NCI-H524 treated with DMSO at 0.1 percent for 48 hours (cell line): ENCODE results near the gene IL31RA.
A peak's percentile ranks its signal among the peaks of the same experiment; 100 is the strongest.

Source experiments
- DNase-seq: peaks from one replicate; lab custom pipeline; 2025; lab: John Stamatoyannopoulos, UW

IL31RA gene

DNA sequence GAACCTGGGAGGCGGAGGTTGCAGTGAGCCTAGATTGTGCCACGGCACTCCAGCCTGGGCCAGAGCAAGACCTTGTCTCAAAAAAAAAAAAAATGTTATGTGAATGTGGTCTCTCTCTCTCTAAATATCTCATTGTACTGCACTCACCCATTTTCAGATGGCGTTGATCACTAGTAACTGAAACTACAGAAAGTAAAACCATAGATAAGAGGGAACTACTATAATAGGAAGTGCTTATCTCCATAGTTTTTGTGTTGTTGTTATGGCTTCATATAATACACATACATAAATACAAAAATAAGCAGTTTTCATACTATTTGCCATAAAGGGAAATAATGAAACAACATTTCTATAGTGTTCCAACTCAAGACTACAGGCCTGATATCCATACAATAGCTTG, 9.1 kb downstream of the IL31RA start:
- no peak for DNase-seq

- no peak for DNase-seq
Observed at GRCh38 chr5:55860709-55861108, 9.6 kb downstream of the IL31RA start.

- no peak for DNase-seq
Observed at GRCh38 chr5:55864606-55865541, 13.7 kb downstream of the IL31RA start.

DNA sequence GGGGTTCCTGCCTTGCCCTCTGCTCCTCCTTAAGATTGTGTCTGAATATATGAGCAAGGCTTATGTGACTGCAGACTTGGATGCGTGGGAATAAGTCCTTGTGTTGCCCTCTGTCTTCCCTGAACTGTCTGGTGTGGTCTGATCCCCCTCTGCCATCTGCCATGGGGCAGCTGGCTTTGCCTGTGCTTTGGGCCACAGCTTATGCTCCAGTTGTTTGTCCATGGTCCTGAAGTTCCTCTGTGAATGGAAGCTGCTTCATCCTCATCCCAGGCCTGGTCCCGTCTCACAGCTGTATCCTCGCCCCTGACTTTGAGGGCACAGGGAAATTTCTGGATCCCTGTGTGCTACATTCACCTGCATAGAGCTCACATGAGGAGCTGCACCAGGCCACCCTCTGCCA, 14.7 kb downstream of the IL31RA start:
- peak; percentile 46 for DNase-seq

DNA sequence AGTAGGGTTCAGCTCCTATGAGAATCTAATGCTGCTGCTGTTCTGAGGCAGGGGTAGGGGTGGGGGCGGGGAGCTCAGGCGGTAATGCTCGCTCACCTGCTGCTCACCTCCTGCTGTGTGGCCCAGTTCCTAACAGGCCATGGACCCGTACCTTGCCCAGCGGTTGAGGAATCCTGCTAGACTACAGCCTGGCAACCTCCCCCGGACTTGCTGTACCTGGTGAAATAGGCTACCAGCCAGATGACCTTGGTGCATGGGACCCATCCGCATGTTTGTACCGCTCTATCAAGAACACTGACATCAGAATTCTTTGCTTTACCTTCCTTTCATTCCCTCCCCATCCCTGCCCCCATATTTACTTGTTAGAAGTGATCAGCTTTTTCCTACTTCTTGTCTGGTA, 15.3 kb downstream of the IL31RA start:
- DNase-seq = no peak

DNA sequence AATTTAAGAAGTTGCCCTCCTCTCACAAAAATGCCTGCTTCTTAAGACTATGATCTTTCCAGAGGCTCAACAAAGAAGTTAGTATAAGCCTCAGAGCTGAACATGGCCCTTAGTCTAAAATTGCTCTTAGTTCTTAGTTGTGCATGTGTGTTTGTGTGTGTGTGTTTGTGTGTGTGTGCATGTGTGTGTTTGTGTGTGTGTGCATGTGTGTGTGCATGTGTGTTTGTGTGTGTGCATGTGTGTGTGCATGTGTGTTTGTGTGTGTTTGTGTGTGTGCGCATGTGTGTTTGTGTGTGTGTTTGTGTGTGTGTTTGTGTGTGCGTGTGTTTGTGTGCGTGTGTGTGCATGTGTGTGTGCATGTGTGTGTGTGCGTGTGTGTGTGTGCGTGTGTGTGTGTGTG, 15.8 kb downstream of the IL31RA start:
- DNase-seq = no peak

- DNase-seq = no peak
Observed at GRCh38 chr5:55868846-55869245, 17.7 kb downstream of the IL31RA start.

DNA sequence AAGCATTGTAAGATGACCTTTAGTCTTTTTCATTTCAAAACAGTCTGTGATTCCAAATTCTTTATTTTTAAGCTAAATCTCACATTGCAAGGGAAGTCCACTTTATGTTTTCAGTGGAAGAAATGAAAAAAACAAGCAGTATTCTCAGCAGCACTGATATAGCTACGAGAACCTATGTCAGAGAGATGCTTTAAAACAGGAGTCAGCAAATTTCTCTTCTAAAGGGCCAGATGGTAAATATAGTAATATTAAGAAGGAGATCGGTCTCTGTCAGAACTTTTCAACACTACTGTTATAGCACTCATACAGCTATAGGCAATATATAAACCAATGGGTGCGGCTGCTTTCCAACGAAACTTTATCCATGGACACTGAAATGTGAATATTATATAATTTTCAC, 18.7 kb downstream of the IL31RA start:
- DNase-seq = no peak

DNA sequence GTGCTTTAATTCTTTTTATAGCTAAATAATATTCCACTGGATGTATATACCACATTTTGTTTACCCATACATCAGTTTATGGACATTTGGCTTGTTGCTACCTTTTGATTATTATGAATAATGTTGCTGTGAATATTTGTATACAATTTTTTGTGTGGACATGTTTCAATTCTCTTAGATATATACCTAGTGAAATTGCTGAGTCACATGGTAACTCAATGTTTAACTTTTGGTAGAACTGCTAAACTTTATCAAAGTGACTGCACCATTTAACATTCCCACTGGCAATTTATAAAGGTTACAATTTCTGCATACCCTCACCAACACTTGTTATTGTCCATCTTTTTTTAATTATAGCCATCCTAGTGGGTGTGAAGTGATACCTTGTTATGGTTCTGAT, 22.1 kb downstream of the IL31RA start:
- DNase-seq = no peak

DNA sequence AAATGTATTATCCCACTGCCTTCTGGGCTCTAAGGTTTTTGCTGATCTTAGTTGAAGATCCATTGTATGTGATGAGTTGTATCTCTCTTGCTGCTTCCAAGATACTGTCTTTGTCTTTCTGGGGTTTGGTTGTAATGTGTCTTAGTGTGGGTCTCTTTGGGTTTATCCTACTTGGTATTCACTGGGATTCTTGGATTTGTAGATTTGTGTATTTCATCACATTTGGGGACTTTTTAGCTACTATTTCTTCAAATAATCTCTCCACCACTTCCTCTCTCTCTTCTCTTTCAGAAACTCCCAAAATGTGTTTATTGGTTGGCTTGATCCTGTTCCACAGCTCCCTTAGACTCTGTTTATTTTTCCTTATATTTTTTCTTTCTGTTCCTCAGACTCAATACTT, 26.5 kb downstream of the IL31RA start:
- DNase-seq = no peak

GRCh38 chr5:55880453-55880852, 29.3 kb downstream of the IL31RA start:
- no peak for DNase-seq

- no peak for DNase-seq
Observed at GRCh38 chr5:55885359-55885758, 34.2 kb downstream of the IL31RA start.

DNA sequence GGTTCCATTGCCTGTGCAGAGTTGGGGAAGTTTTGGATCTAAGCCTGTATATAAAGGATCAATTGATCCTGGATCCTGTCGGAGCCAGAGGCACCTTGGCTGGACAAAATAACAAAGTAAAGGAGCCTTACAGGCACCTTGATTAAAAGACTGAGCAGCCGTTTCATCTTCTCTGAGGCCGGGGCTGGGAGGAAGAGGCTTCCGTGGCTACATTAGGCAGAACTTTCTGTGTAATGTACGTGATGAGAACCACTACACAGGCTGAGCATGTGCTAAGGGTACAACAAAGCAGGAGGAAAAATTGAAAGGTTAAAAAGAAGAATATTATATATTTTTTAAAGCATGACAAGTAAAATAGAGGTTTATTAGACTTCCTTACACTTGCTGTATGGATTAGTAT, 37.0 kb downstream of the IL31RA start:
- no peak for DNase-seq

- DNase-seq = no peak
Observed at GRCh38 chr5:55892479-55892878, 41.3 kb downstream of the IL31RA start.

- no peak for DNase-seq
Observed at GRCh38 chr5:55894135-55894534, 43.0 kb downstream of the IL31RA start.

DNA sequence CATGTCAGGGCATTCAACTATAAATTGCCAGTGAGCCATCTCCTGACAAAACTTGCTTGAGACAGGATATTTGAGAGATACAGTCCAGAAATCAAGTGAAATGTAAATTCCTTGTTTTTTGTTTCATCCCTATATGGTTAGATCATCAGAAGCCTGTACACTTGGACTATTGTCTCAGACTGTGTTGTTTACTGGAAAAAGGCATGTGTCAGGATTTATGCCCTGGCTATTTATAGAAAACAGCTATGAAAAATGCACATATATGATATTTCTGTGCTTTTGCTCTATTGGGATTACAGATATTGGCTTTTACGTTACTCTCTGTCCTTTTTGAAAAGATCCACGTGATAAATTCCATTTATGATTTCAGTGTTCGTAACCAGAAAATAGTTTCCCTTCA, 44.2 kb downstream of the IL31RA start:
- no peak for DNase-seq

DNA sequence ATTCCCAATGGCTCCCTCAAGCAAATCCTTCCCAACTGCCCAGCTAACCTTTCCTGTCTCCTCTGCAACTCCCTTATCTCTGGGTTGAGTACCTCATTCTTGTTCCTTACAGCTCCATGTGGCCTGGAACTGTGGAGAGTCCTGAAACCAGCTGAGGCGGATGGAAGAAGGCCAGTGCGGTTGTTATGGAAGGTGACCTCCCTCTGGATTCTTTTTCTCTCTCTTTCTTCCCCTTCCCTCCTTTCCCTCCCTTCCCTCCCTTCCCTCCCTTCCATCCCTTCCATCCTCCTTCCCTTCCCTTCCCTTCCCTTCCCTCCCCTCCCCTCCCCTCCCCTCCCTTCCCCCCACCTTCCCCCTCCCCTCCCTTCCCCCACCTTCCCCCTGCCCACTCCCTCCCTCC, 45.1 kb downstream of the IL31RA start:
- DNase-seq = no peak

GRCh38 chr5:55896663-55897062, 45.5 kb downstream of the IL31RA start:
- no peak for DNase-seq

- DNase-seq = no peak
Observed at GRCh38 chr5:55897206-55897894, 46.2 kb downstream of the IL31RA start.

GRCh38 chr5:55897905-55898304, 46.7 kb downstream of the IL31RA start:
- DNase-seq = no peak

- DNase-seq = no peak
Observed at GRCh38 chr5:55899344-55899743, 48.2 kb downstream of the IL31RA start.

- DNase-seq = no peak
Observed at GRCh38 chr5:55900068-55900467, 48.9 kb downstream of the IL31RA start.

DNA sequence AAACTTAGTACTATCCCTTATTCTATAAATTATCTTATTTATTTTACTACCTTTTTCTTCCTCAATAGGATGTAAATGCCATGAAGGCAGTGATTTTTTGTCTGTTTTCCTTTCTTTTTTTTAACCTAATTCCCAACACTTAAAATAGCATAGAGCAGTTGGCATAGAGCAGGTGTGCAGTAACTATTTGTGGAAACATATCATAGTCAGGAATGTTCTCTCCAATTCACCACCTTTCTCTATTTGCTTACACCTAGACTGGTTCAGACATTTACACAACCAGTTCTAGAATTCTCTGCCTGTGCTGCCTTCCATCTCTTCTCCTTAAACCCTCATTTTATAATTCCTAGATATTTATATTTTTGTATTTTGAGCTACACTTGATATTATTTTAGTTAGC, 49.6 kb downstream of the IL31RA start:
- DNase-seq = no peak
